SKM-1 treated with dmso at 0.1 percent for 144 hours (cell line): ENCODE results near the gene AGMAT.
"Not testable (repeated sequence)": the region's sequence is repeated elsewhere in the genome, so short reads cannot be mapped to it uniquely, and the experiment has no call there.

Source experiments
- DNase-seq: peaks from one replicate; lab custom pipeline; 2025; ENCODE audit not compliant: unreplicated experiment; lab: John Stamatoyannopoulos, UW

The AGMAT gene

DNA sequence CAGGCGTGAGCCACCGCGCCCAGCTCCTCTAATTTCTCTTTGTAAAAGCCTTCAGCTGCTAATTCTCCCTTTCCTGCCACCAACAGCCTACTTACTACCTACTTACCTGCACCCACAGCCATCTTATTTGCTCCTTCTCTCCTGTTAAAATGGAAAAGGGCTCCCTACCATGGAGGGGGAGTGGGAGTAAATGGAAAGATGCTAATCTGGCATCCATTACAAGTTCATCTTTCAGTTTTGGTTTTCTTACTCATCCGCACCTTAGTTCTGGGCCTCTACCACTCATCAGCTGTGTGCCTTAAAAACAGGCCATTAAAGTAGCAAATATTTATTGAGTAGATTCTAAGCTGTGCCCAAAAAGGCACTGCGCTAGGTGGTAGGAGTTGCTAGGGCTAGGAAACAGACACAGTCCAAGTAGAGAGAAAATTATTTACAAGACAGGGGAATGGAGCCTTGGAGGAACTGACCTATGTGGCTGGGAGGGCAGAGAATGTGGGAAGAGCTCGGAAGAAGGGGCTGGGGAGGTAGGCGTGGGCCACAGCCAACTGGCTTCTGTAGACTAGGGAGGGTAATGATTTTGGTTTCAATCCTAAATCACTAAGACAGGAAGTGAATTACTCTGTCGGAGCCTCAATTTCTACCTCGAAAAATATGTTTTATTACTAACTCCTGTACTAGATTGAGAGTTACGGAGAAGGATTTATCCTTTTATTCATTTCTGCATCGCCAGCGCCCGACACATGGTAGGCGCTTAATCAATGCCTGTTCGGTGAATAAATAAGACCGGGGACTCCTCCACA, 31.7 kb upstream of the AGMAT start:
- DNase-seq = no peak

DNA sequence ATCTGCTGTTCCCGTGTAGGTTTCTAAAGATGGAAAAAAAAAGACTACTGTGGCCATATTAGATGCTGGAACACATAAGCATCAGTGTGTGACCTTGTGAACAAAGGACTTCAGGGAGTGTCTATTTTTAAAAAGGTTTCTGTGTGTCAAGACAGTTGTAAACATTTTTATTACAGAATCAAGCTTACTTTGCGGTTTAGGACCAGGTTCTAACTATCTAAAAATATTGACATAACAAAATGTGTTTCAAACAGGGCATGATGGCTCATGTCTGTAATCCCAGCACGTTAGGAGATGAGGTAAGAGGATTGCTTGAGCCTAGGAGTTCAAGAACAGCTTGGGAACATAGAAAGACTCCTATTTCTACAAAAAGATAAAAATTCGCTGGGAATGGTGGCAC, 25.3 kb upstream of the AGMAT start:
- no peak for DNase-seq

DNA sequence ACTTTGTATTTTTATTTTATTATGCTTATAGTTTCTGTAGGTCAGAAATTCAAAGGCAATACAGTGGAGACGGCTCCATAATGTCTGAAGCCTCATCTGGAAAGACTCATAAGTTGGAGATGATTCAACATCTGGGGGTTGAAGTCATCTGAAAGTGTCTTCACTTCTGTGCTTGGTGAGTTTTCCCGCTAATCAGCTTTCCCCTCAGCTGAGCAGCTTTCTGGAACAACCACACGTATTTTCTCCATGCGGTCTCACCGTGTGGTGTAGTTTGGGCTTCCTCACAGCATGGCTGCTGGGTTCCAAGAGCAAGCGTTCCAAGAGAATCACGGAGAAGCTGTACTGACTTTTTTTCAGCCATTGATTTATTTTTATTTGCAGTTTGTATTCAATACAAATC, 24.8 kb upstream of the AGMAT start:
- no peak for DNase-seq

DNA sequence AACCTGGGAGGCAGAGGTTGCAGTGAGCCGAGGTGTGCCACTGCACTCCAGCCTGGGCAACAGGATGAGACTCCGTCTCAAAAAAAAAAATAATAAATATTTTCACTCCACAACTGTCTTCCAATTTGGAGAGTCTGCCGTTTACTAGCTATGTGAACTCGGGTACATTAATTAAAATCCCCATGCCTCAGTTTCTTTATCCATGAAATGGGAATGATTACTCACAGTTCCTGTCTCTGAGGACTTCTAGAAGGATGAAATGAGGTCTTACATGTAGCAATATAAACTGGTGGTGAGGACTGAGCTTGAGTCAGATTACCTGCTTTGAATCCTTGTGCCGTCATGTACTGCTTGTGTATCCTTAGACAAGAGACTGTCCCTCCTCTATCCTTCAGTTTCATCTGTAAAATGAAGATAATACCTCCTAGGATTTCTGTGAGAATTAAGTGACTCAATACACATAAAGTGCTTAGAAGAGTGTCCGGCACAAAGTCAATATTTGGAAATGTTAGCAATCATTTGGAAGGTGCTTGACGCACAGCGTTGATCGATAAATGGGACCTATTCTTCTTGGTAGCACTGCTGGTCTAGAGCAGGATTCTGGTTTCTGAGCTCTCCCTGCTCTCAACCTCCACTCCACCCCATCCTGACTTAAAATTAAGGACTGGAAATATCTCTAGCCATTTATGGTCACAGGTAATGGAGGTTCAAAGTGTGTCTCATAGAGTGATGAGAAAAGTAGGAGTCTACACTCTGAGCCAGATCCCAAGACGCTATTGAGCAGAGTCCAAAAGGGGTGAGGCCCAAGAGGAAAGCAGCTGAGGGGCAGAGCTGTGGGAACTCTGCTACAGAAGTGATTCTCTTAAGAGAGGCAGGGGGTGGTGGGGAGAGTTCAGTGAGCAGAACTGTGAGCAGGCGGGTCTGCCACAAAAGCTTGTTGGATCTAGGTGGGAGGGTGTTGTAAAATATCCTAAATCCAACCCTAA, 20.8 kb upstream of the AGMAT start:
- no peak for DNase-seq

DNA sequence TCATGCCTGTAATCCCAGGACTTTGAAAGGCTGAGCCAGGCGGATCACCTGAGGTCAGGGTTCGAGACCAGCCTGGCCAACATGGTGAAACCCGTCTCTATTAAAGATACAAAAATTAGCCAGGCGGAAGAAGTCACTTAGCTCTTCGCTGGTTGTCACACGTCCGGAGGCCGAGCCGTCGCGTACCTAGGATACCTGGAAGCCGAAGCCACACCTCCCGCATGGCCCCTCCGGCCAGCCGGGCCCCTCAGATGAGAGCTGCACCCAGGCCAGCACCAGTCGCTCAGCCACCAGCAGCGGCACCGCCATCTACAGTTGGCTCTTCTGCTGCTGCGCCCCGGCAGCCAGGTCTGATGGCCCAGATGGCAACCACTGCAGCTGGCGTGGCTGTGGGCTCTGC, 19.5 kb upstream of the AGMAT start:
- DNase-seq = not testable (repeated sequence)

DNA sequence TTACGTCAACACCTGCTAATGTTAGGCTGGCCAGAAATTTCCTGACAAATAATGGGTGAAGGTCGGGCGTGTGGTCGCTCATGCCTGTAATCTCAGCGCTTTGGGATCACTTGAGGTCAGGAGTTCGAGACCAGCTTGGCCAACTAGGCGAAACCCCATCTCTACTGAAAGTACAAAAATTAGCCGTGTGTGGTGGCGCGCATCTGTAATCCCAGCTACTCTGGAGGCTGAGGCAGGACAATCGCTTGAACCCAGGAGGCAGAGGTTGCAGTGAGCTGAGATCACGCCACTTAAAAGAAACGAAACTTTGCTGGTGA, 19.1 kb upstream of the AGMAT start:
- DNase-seq = not testable (repeated sequence)

DNA sequence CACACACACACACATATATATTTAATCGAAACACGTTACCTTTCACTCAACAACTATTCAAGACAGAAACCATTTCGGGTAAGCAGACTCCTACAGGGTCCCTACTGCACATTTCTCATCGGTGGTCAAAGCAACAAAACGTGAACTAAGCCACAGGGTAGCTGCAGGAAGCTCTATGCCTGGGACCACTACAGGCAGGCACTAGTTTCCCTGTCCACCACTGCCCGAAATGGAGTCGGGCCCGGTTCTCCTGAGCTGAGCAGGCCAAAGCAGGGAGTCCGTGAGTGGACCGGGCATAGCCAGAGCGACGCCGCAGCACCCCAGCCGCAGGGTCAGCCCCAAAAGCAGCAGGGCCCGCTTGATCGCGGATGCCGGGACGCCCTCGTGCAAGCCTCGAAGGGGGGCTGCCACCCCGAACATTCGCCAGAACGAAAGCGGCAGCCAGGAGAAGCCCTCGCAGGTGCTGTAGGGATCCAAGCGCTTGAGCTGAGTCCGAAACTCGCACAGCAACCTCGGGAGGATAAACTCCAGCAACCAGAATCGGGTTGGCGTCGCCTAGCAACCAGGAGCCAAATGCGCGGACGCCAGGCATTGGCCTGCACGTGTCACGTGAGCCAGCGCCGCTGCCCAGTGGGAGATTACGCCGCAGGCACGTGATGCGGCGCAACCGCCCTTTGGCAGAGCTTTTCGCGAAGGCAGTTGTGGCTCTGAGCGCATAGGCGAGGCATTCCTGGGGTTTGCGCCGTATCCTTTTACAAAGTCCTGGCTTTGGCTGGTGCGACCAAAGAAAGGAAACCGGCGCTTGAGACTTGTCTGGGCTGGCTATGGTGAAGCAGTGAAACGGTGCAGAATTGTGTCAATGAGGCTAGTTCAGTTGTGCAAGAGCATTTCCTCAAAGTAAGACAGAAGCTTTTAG, 18.5 kb upstream of the AGMAT start:
- peak; percentile 96 for DNase-seq

DNA sequence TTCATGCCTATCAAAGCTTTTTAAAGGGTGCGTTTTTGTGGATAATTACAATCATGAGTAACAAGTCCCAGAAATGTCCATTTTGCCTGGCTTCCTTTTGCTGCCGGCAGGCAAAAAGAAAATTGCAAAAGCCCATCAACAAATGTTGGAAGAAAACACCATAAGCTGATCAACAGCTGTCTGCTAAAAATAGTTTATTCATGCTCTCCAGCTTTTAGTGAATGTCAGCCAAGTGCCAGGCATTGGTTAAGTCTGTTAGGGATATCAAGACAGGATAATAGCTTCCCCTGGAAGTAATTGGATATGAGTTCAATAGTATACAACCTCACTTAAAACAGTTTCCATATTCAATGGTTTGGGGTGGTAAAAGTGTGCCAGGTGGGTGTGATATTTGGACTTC, 13.6 kb upstream of the AGMAT start:
- no peak for DNase-seq

DNA sequence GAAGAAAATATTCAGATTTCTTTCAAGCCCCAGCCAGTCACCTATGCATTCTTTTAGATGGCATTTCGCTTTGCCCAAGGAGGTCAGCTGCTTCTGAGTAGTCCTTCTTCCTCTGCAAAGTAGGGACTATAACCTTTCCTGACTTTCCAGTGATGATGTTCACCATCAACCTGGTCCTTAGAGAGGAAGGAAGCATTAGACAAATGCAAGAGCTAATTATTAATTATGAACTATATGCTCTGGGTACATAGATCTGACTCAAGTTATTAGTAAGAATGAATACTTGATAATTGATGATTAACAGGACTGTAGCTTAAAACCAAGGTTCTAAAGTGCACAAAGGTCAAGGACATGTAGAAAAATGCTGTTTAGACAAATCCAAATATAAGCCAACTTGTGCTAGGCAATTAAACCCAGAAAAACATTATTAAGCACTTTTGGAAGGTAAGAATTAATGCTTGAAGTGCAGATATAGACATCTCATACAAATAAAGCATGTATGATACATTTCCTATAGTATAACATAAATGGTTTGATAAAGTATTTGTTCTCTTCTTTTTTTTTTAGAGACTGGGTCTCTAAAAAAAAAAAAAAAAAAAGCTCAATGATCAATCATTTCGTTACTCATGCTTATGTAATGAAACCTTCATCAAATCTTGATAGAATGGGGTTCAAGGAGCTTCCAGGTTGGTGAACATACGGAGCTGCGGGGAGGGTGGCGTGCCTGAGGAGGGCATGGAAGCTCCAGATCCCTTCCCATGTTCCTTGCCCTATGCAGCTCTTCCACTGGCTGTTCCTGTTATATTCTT, 11.2 kb upstream of the AGMAT start:
- DNase-seq = no peak

DNA sequence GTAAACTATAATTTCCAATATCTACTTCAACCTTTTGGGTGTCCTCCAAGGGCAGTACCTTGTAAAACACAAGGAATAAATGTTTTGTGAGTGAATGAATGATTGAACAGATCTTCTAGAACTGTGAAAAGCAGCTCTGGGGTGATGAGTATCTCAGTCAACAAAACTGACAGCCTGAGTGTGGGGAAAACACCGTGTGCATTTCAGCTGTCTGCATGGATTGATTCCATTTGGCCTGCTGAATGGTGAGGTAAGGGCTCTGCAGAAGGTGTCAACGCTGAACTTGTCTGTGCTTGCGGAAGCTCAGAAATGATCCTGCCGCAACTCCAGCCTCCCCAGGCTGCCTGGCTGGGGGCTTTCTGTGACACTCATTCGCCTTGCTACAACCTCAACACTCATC, 7.4 kb upstream of the AGMAT start:
- no peak for DNase-seq

DNA sequence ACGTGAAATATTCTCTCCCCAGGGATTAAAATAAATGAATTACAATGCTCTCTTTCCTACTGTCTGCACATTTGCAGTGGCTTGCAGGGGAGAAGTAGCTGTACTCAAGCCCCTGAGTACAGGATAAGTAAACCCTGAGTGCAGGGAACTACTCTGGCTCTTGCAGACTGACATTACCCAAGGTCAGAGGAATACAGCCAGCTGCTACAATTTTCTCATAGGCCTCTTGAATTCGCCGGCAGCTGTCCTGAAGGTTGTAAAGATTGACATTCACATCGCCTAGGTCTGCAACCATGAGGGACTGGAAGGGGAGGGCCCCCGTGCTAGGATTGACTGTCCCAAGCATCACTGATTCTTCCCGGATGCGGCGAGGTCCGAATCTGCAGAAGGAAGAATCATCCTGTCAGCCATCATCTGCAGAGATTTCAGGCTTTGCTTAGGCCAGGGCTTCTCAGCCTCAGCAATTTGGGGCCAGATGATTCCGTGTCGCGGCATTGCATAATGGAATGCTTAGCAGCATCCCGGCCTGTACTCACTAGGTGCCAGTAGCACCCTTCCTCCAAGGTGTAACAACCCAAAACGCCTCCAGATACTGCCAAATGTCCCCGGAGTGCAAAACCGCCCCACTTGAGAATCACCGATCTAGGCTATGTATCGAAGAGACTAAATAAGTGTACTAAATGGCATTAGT, 1.7 kb downstream of the AGMAT start:
- no peak for DNase-seq

DNA sequence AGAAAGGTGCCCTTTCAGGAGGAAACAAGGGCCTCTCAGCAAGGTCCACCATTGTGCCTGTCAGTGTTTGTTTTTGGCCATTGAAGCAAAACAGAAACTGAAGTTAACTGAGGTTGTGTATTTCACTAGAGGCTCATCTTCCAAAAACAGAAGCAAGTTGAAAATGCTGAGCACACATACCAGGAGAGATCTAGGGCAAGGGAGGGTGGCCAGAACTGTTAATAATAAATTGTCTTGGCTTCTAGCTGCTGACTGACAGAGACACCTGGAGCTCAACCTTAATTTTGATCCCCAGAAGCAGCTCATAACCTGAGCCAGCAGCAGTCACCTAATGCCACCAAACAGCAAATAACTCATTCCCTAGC, 5.2 kb downstream of the AGMAT start:
- DNase-seq = no peak

DNA sequence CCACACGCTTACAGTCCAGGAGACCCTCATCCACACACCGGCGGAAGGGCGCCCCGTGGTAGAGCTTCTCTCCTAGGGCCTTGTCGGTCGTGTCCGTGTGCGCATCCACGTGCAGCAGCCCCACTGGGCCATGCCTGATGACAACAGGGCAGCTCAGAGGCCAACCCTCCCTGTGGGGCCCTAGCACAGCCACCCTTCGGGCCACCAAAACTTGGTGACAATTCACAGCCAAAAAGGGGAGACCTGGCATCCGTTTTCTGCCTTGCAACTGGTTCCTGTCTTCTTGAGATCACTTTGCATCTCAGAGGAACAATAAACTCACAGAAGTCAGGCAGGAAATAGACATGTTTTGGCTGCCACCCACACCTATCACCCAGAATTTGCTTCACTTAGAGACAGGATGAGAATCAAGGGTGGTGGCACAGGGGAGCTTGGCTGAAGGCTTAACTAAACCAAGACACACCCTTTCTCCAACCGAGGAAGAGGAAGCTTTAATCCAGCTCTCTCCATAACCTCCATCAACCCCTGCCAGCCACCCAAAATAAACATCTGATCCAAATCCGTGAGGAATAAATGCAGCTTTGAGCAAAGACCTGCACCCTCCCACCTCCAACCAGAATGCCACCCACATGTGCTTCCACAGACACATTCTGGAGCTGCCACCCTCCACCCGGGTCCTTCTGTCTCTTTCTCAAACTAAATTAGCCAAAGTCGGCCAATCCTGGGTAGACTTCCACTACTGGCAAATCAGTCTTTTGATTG, 5.7 kb downstream of the AGMAT start:
- DNase-seq = no peak

DNA sequence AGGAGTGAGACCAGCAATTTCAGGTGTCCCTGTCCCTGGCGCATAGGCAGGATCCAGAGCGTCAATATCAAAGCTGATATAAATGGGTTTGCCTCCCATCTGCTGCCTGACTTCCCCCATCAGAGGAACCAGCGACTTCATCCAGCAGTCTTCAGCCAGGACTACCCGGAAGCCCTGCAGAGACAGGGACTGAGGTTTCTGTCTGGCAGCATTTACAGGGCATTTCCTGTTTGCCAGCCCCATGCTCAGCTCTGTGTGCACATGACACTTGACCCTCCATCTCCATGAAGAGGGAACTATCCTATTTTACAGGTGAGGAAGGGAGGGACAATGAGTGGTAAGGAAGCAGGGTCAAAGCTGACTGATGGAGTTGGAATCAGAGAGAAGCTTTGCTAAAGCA, 7.2 kb downstream of the AGMAT start:
- no peak for DNase-seq

DNA sequence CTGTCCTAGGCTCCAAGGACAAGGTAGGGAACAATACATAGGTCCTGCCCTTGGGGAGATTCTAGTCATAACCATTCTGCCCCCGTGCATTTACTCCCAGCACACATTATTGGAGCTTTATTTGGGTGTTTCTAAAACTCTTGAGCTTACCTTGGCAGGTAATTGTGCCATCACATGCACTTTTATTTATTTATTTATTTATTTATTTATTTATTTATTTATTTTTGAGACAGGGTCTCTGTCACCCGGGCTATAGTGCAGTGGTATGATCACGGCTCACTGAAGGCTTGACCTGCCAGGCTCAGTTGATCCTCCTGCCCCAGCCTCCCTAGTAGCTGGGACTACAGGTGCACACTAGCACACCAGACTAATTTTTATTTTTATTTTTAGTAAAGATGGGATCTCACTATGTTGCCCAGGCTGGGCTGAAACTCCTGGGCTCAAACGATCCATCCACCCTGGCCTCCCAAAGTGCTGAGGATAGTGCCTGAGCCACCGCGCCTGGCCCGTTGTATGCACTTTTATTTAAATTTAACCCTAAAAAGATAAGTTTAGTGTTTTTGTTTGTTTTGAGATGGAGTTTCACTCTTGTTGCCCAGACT, 9.2 kb downstream of the AGMAT start:
- DNase-seq = no peak

DNA sequence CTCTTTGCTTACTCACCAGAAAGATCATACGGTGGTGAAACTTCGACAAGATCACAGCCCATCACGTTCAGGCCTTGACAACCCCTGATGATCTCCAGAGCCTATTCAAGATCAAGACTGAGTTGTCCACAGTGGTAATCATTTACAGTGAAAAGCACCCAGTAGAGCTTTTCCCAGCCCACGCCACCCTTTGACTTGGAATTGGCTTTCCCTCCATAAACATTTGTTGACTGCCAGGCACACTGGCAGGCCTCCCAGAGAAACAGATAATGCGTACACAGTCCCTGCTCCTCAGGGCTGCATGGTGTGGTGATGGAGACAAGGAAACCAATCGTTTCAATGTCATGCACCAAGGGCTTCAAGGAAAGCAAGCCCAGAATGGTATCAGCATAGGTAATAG, 10.1 kb downstream of the AGMAT start:
- no peak for DNase-seq

DNA sequence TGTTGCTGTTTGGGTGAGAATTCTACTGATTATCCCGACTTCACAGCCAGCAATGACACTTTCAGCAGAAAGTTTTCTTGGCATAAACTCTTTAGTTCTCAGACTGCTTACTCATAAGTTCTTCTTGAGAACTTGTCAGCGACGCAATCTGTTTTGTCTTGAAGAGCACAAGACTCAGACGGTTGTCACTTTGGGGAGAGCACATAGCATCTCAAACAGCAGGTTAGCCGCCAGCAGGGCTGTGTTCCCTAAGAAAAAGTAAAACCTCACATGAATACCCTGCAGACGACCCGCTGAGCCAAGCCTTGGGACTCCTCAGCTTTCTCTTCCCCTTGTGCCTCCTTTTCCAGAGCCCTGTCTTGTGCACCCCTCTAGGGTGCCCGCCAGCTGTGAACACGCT, 11.4 kb downstream of the AGMAT start:
- DNase-seq = no peak

DNA sequence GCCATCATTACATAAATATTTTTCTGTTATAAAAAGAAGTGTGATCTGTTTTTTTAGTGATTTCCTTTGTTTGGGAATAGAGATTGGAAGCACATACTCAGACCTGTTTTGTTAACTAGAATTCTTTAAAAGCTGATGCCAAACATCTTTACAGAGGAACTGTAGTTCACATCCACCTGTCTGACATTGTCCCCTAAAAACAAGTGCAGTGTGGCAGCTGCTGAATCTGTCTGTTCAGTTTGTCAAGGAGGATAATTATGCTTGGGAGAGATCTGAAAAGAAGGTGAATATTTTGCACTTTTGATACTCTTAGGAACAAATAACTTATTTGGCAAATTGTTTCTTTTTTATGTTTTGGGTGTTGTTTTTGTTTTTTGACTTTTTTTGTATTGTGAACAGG, 13.6 kb downstream of the AGMAT start:
- DNase-seq = no peak

DNA sequence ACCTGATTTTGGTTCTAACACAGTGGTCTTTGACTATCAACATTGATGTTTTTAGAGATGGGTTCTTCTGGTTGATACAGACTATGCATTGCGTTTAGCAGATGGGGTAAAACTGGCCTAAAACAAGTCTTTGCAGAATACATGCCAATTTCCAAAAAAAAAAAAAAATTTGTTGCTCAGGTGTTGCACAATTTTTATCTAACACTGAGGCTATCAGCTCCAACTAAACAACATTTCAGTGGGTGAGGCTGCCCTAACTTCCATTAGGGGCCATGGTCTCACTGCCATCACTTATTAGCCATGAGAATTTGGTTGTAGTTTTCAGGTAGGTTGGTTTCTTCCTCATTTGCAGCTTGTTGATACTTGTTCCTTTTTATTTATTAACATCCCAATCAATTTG, 14.0 kb downstream of the AGMAT start:
- no peak for DNase-seq
